Body of pancreas (tissue), 4 donors: ENCODE results near the gene TIMP1. TPM values are rescaled to one million over a fixed set of nuclear protein-coding genes. Genes with fewer than 3 reads are reported as not detected.

ENCODE experiments used
- ATAC-seq: fragments of 150-250 bp; one replicate; pipeline ENCODE4 v1.9.1; 2016
- DNase-seq, 4 donors: peaks; one replicate each; pipeline ENCODE4 v3.0.0-alpha.2; 2019
- H3K27ac ChIP-seq, 4 donors: fragments of 200-600 bp; sonication (generic); 1 replicate in 3 of 4; 2 replicates in 1 of 4; pipeline versions ENCODE4 v1.5.1 to v1.6.1; 2016 to 2019; ENCODE audit warnings: mild to moderate bottlenecking in 1 of 4, mixed read lengths in 1 of 4, moderate library complexity in 1 of 4
- H3K27me3 ChIP-seq, 2 donors: fragments of 200-600 bp; sonication (generic); one replicate each; pipeline ENCODE4 v1.6.0; 2016; ENCODE audit warnings: mild to moderate bottlenecking in 1 of 2
- H3K36me3 ChIP-seq, 2 donors: fragments of 200-600 bp; sonication (generic); replicated peaks in 1 of 2; 2 replicates each; pipeline ENCODE4 v1.5.1; 2016; ENCODE audit warnings: low read depth in 2 of 2; ENCODE audit not compliant: insufficient read depth in 1 of 2
- H3K4me1 ChIP-seq: fragments of 200-600 bp; sonication (generic); one replicate; pipeline ENCODE4 v1.6.0; 2016
- H3K4me3 ChIP-seq, 2 donors: fragments of 200-600 bp; sonication (generic); 1 replicate in 1 of 2; 2 replicates in 1 of 2; pipeline ENCODE4 v1.5.1; 2016 to 2019
- H3K9me3 ChIP-seq, 3 donors: fragments of 200-600 bp; sonication (generic); 1 replicate in 2 of 3; 2 replicates in 1 of 3; pipeline ENCODE4 v1.5.1; 2016
- POLR2A ChIP-seq, 3 donors: fragments of 450-650 bp; IDR thresholded peaks; one replicate each; pipeline ENCODE4 v1.6.1; 2016; ENCODE audit warnings: antibody characterized with exemption in 3 of 3, mild to moderate bottlenecking in 2 of 3
- WGBS, 2 donors: methylation state at CpG; one replicate each; pipeline ENCODE4 v1.1.5; 2017; 5-methylcytosine and 5-hydroxymethylcytosine counted together
- intact Hi-C: fragments of 100-400 bp; cut with DNase I; formaldehyde crosslinking; loops from one replicate; pipeline ENCODE4 v1.15.1; 2023
- total RNA-seq, 2 donors: library from RNA; depleted of rRNA; stranded (reverse); fragments of >200 nt; gene quantifications; one replicate each; pipeline ENCODE4 v1.1.0, GENCODE V29; 2016
- TF ChIP-seq, protein P1 (sequence below), 7 experiments: fragments of 450-650 bp in 4 of 7; fragments of 200-600 bp in 3 of 7; sonication (generic) in 3 of 7; IDR thresholded peaks; one replicate each; pipeline ENCODE4 v1.5.1; 2016 to 2019; ENCODE audit warnings: antibody characterized with exemption in 7 of 7

TIMP1 gene
- total RNA-seq, 2 donors from 2014 or later: 28.0 to 62.8 TPM

GRCh38 chrX:47587091-47587891, 5.1 kb downstream of the TIMP1 start:
- TF ChIP-seq, protein P1, sequence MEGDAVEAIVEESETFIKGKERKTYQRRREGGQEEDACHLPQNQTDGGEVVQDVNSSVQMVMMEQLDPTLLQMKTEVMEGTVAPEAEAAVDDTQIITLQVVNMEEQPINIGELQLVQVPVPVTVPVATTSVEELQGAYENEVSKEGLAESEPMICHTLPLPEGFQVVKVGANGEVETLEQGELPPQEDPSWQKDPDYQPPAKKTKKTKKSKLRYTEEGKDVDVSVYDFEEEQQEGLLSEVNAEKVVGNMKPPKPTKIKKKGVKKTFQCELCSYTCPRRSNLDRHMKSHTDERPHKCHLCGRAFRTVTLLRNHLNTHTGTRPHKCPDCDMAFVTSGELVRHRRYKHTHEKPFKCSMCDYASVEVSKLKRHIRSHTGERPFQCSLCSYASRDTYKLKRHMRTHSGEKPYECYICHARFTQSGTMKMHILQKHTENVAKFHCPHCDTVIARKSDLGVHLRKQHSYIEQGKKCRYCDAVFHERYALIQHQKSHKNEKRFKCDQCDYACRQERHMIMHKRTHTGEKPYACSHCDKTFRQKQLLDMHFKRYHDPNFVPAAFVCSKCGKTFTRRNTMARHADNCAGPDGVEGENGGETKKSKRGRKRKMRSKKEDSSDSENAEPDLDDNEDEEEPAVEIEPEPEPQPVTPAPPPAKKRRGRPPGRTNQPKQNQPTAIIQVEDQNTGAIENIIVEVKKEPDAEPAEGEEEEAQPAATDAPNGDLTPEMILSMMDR (IDR thresholded peaks at IDR 0.05): no peak
- TF ChIP-seq POLR2A (IDR thresholded peaks at IDR 0.05): no peak
- WGBS, 2 donors: 17 to 55% methylated on average over 1 to 4 of the region's 4 CpGs
- H3K36me3 ChIP-seq: no peaks in the 10 kb centered on the region
- no peak overlapping the region for H3K27ac ChIP-seq
- no peaks in the 10 kb centered on the region for H3K9me3 ChIP-seq
- intact Hi-C loops: no loop called here
- no peak for ATAC-seq
- DNase-seq: no peak
- no peaks in the 10 kb centered on the region for H3K27me3 ChIP-seq
- H3K4me1 ChIP-seq: no peaks in the 10 kb centered on the region
- H3K4me3 ChIP-seq: no peak overlapping the region

GRCh38 chrX:47587906-47588735, 5.9 kb downstream of the TIMP1 start:
- no peak overlapping the region for H3K4me3 ChIP-seq
- no peaks in the 10 kb centered on the region for H3K9me3 ChIP-seq
- intact Hi-C loops: no loop called here
- H3K36me3 ChIP-seq: no peaks in the 10 kb centered on the region
- 53 to 81% methylated on average over 3 to 13 of the region's 16 CpGs for WGBS, 2 donors
- no peaks in the 10 kb centered on the region for H3K27me3 ChIP-seq
- ATAC-seq (no peak), DNase-seq (no peak)
- no peak overlapping the region for H3K27ac ChIP-seq
- no peaks in the 10 kb centered on the region for H3K4me1 ChIP-seq
- TF ChIP-seq, protein P1 (IDR thresholded peaks at IDR 0.05): no peak
- no peak for TF ChIP-seq POLR2A (IDR thresholded peaks at IDR 0.05)

DNA sequence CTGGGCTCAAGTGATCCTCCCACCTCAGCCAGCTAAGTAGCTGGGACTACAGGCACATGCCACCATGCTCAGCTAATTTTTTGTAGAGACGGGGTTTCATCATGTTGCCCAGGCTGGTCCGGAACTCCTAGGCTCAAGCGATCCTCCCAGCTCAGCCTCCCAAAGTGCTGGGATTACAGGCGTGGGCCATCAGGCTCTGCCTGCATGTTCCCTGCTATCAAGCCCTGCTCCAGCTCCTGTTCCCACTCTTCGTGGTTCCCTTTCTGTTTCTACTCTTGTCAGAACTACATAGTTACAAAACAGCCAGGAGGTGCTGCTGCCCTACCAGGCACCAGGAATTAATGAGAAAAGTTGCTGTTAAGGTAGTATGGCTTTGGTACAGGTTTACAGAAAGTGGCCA, 8.7 kb downstream of the TIMP1 start:
- TF ChIP-seq POLR2A (IDR thresholded peaks at IDR 0.05): no peak
- TF ChIP-seq, protein P1 (IDR thresholded peaks at IDR 0.05): no peak
- Histone ChIP-seq H3K9me3 (no peaks in the 10 kb centered on the region), H3K36me3 (no peaks in the 10 kb centered on the region), H3K4me3 (no peak overlapping the region), H3K27ac (no peak overlapping the region), H3K27me3 (no peaks in the 10 kb centered on the region), H3K4me1 (no peaks in the 10 kb centered on the region)
- ATAC-seq: no peak
- intact Hi-C loops: no loop called here
- 72 to 96% methylated on average over 2 to 3 of the region's 5 CpGs for WGBS, 2 donors
- no peak for DNase-seq

DNA sequence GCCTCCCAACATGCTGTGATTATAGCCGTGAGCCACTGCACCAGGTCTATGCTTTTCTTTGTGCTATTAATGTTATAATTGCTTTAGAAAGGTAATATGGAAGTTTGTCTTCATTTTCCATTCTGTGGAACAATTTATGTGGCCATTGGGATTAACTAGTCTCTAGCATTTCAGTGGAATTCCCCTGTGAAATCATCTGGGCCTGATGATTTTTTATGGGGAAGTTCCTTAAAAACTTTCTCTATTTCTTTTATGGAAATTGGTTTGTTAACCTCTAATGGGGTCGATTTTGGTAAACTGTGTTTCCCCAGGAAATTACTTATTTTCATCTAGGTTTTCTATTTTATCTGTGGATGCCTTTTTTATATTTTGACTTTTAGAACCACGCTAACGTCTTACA, 11.3 kb downstream of the TIMP1 start:
- Histone ChIP-seq H3K4me3 (no peak overlapping the region), H3K27ac (no peak overlapping the region), H3K4me1 (no peaks in the 10 kb centered on the region), H3K27me3 (no peaks in the 10 kb centered on the region), H3K9me3 (no peaks in the 10 kb centered on the region), H3K36me3 (no peaks in the 10 kb centered on the region)
- no peak for TF ChIP-seq POLR2A (IDR thresholded peaks at IDR 0.05)
- TF ChIP-seq, protein P1 (IDR thresholded peaks at IDR 0.05): no peak
- intact Hi-C loops: no loop called here
- 49 to 63% methylated on average over 4 of the region's 4 CpGs for WGBS, 2 donors
- DNase-seq (no peak), ATAC-seq (no peak)
